HG02943 (cell line): Measurements from ENCODE around the gene CENPL.
"Not testable (repeated sequence)": the region's sequence is repeated elsewhere in the genome, so short reads cannot be mapped to it uniquely, and the experiment has no call there.

ENCODE experiments used
- ATAC-seq: cut with Tn5 transposase; IDR thresholded peaks from one replicate; pipeline ENCODE4 v1.9.1; 2021; ENCODE audit warnings: mild to moderate bottlenecking, low read depth, moderate library complexity; ENCODE audit not compliant: unreplicated experiment

The CENPL gene, protein sequence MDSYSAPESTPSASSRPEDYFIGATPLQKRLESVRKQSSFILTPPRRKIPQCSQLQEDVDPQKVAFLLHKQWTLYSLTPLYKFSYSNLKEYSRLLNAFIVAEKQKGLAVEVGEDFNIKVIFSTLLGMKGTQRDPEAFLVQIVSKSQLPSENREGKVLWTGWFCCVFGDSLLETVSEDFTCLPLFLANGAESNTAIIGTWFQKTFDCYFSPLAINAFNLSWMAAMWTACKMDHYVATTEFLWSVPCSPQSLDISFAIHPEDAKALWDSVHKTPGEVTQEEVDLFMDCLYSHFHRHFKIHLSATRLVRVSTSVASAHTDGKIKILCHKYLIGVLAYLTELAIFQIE

DNA sequence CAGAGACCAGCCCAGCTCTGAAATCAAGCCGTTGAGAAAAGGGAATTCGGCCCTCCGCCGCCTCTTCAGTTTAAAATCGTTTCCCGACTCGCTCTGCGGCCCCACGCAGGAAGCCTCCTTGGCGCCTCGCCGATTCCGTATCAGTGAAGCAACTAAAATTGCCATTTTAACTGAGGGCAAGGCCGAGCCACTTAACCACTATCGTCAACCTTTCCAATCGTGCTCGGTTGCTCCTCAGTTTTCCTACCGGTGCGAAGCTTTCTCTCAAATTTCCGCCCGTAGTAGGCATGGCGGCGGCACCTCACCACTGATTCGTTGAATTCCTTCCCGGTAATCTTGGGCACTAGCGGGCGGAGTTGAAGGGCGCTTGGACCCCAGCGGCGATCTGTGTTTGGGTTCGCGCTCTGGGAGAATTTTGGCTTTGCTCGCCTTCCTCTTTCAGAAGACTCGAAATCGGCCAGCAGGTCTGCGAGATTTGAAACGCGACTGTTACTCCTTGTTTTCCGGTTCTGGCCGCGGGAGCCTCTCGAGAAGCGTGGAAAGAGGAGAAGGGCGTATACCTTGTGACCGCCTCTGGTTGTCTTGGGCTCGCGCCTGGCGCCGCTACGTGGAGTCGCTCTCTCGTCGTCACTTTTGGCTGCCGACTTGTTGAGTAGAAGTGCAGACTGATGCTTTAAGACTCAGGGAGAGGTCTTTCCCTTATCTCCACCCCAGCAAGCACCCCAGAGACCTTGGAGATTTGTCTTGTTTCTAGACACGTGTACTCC is at the start of gene CENPL, which contains the start of gene DARS2:
Gene CENPL (minus strand): TSS at position 569 of the 767 bp plus-strand sequence. CDS start 13,584 bp downstream, outside the sequence.
Gene DARS2 (plus strand): TSS at position 359 of the 767 bp plus-strand sequence. CDS start 557 bp downstream, outside the sequence.
- peak; percentile 90 for ATAC-seq

DNA sequence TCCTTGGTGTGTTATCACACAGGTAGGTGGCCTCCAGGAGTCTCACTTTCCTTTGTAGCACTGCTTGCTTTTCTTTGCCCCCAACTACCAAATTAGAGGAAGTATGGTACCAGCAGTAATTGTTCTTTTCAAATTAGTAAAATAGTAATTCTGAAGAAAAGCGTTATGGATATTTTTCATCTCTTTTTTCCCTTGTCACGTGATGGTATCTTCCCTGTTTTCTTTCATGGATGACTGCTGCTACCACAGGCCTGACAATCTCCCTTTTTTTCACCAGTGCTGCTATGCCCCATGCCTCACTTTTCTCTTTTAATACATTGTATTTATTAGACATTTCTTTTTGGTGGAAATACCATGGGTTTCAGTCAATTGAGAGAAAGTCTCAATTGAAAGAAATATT is 46.8 kb upstream of the CENPL start:
- no peak for ATAC-seq

DNA sequence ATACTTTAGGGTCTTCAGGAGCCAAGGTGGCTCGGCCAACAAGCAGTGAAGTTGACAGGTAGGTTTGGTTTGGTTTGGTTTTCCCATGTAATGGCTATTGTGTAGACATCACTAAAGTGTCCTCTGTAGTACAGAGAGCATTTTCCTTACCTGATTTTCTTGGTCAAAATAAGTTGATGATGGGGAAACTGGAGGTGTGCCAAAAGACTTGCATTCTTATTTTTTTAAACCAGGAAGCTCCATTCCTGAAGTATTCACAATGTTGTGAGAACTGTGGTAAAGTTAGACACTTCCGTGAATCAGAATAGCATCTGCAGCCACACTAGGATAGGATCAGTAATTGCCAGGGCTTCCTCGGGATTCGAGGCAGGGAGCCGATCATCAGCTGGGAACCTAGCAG is 46.4 kb upstream of the CENPL start:
- no peak for ATAC-seq

DNA sequence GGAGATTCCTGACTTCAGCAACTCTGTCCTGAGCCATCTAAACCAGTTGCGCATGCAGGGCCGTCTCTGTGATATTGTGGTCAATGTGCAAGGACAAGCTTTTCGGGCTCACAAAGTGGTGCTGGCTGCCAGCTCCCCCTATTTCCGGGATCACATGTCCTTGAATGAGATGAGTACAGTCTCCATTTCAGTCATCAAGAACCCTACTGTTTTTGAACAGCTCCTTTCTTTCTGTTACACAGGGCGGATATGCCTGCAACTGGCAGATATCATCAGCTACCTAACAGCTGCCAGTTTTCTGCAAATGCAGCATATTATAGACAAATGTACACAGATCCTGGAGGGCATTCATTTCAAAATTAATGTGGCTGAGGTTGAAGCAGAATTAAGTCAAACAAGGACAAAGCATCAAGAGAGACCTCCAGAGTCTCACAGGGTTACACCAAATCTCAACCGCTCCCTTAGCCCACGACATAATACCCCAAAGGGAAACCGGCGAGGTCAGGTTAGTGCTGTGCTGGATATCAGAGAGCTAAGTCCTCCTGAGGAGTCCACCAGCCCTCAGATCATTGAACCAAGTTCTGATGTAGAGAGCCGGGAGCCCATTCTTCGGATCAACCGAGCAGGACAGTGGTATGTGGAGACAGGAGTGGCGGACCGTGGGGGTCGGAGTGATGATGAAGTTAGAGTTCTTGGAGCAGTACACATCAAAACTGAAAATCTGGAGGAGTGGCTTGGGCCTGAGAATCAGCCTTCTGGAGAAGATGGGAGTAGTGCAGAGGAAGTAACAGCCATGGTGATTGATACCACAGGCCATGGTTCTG is 45.8 kb upstream of the CENPL start:
- ATAC-seq: no peak

DNA sequence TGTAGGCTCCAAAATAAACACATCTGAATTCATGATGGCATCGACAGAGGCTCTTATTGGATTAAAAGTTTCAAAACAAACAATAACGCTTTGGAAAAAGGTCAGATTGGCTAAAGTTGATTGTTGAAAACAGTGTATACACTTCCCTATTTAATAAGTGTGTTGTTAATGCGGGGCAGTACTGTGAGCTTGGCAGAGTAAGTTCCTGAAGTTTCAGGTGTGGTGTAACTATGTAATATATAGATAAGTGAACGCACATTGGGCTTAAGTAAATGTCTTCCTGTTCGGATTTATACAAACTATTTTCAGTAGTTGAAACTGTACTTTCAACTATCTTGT is 44.3 kb upstream of the CENPL start:
- ATAC-seq: no peak

DNA sequence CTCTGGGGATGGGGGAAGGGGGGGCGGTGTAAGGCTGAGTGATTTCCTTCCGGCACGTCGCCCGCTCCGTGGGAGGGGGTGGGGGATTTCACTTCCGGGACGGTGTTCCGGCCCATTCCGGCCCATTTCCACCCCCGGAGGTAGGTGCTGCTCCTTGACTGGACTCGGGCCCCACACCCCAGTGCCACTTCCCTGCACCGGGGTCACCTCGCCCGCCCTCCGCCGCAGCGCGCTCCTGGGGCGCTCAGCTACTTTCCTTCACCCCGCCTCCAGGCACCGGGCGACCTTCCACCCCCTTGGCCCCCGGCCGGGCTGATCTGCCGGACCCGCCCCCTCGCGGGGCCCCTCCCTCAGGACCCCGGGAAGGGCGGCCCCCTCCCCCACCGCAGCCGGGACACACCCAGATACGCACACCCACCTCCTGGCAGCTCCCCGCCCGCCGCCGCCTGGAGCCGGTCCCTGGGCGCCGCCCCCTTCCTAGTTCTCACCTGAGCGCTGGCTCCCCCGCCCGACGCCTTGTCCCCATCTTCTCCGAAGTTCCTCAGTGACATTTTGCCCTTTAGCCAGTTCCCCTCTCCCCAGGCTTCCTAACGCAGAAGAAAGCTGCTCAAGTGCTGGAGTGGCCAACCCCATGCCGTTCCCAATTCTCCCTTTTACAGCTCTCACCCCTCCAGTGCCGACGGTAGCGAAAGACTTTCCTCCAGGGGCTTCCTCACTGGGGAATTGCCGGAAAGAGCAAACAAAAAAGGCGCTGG is 43.8 kb upstream of the CENPL start, which contains the start of gene ZBTB37:
Gene ZBTB37 (plus strand): TSS at position 115 of the 755 bp plus-strand sequence. CDS start 1,846 bp downstream, outside the sequence.
- peak; percentile 55 for ATAC-seq

DNA sequence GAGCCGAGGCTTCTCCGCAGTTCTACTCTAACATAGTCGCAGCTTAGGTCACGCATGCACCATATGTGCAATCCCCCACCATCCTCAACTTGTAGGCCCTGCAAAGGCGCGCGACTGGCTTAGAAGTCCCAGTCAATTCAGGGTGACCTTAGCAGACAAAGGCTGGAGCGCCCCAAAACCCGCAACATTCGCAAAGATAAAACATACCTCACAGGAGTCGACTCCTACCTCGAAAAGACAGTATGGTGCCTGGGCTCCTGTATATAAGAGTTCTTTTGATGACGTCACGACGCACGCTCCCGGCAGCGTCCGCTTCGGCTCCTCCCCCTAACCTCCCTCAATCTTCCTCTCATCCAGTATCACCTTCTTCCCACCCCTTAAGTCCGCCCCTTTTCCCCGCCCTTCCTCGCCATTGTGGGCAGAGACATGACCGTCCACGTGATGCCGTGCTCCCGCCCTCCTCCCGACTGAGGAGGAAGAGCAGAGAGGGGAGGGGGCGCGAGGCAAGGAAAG is 43.1 kb upstream of the CENPL start, which contains the start of gene GAS5:
Gene GAS5 (minus strand): TSS at position 237 of the 513 bp plus-strand sequence.
- peak; percentile 75 for ATAC-seq

DNA sequence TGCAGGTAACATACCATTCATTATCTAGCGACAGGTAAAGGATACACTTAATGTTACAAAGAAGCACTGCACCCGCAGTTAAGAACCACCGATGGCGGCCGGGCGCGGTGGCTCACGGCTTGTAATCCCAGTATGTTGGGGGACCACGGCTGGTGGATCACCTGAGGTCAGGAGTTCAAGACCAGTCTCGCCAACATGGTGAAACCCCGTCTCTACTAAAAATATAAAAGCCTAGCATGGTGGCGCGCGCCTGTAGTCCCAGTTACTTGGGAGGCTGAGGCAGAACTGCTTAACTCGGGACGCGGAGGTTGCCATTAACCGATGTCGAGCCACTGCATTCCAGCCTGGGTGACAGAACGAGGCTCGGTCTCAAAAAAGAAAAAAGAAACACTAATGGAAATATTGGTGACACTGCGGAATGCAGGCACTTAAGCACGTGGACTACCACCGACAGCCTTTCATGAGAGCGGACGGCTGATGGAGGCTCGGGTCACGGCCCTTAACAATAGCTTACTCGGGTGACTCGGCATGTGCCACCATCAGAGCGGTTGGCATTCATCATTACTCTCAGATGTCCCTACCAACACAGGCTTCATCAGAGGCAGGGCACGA is 42.6 kb upstream of the CENPL start:
- no peak for ATAC-seq

DNA sequence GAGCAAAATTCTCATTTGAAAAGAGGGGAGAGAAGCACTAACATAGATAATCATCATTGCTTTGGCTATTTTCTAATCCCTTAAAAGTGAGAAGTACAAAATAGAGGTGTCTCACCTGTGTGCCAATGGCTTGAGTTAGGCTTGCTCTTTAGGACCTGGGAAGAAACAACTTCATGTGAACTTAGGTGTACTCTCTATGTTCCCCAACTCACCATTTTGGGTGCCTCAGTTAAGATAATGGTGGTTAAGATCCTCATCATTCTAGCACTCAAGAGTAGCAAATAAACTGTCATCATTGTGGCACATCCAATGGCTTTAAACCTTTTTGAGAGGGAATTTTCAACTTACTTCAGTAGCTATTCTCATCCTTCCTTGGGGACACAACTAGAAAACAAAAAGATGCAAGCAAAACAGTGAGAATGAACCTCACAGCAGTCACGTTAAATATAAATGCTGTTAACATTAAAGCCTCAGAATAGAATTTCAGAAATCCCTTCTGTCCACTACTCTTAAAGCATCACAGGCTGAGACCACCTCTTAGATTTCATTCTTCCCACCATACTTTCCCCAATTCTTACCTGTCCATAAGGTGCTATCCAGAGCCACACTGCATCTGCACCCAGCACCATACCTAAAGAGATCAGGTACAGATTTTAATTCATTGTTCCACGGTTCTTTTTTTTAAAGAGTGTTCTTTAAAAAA is 41.9 kb upstream of the CENPL start:
- ATAC-seq: no peak

DNA sequence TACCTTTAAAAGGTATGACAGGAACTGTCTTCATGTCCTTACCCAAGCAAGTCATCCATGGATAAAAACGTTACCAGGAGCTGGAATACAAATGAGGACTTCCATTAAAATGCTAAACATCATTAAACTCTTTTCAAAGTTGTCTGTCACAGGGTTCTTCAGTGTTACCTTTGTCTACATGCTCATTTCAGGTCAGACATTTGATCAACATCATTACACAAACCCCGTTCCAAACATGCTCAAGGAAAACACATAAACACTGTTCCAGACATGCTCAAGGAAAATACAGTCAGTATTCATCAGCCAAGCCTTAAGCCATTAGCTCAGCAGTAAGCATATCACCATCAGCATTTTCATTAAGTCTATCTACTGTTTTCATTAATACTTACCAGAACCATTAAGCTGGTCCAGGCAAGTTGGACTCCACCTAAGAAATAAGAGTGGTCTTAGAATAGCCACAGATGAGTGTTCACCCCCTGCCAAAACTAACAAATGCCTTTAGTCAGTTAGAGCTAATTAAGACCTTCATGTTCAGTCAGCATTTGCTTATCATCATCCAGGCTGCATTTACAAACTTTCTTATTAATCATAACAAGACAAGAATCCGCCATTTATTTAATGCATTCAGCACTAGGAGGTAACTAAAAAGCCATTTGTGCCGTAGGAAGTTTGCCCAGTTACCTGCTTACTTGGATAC is 40.9 kb upstream of the CENPL start:
- ATAC-seq: no peak

DNA sequence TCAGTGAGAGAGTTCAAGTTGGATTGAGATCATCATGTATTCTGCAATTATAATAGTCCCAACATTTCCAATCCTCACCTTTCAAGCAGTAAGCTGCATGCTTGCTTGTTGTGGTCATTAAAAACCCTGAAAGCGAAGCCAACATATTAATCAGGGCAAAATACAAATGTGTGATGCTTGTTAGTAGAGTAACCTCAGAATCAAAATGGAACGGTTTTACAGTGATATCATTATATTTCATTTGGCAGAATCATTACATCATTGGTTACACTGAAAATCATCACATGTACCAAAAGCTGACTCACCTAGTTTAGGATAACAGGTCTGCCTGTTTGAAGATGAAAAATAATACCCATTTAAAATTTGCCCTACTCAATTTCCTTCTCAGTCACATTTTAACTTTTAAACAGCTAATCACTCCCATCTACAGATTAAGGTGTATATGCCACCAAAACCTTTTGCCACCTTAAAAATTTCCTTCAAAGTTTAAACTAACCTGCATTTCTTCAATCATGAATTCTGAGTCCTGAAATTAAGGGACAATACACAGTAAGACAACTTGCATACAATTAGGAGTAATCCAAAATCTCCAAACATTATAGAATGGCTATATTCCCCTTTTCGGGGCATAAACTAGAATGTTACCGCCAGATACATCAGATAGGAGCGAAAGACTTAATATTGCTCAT is 39.6 kb upstream of the CENPL start:
- ATAC-seq: no peak

DNA sequence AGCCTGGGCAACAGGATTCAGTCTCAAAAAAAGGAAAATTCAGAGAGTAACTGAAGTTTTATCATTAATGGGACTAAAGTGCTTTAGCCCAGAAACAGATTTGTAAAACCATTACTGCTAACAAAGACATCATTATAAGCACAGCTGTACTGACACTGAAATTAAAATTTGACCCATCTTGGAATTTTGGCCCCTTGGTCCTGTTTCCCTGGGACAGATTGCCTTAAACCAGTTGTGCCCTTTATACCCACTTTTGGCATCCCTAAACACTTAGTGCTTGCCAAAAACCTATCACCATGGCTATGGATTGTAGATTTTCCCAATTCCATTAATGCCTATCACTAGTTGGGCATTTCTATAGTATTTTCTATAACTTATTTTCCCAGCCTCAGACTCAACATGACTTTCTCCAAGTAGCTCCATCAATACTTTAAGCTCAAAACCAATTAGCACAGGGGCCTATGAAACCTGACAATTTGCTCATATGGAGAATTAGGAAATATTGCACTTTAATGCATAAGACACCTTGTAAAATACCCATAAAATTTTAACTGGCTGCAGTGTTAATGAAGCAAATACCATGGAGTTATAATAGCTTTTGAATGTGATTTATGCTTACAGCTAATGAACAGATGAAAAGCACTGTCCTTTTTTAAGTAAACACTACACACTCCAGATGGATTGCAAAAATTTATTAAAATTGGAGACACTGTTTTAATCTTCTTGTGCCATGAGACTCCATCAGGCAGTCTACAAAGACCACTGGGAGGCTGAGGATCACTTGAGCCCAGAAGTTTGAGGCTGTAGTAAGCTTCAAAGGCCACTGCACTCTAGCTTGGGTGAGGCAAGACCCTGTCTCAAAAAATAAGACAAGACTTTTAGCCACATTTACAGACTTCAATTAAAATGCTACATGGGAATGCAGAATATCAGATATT is 38.8 kb upstream of the CENPL start:
- no peak for ATAC-seq

DNA sequence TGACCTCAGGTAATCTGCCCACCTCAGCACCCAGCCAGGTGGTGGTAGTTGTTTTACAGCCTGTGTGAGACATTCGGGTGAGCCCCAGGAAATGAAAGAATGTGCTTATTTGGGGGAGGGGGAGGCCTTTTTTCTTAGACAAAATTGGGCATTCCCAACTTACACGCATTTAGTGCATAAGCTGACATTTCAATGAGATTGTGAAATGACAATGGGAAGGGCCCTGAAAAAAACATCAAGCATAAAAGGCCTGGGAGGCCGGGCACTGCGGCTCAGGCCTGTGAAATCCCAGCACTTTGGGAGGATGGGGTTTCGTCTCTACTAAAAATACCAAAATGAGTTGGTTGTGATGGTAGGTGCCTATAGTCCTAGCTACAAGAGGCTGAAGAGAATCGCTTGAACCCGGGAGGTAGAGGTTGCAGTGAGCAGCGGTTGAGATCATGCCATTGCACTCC is 38.1 kb upstream of the CENPL start:
- no peak for ATAC-seq

DNA sequence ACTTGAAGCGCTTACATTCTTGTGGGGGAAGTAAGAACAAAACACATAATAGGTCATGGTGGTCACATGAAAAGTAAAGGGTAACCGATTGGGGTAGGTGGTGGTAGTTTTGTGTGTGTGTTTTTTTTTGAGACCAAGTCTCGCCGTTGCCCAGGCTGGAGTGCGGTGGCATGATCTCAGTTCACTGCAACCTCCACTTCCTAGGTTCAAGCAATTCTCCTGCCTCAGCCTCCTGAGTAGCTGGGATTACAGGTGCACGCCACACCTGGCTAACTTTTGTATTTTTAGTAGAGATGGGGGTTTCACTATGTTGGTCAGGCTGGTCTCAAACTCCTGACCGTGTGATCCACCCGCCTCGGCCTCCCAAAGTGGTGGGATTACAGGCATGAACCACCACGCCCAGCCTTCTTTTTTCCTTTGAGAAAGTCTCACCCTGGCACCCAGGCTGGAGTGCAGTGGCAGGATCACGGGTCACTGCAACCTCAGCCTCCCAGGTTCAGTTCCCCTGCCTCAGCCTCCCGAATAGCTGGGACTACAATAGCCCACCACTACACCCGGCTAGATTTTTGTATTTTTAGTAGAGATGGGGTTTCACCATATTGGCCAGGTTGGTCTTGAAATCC is 37.6 kb upstream of the CENPL start:
- not testable (repeated sequence) for ATAC-seq

DNA sequence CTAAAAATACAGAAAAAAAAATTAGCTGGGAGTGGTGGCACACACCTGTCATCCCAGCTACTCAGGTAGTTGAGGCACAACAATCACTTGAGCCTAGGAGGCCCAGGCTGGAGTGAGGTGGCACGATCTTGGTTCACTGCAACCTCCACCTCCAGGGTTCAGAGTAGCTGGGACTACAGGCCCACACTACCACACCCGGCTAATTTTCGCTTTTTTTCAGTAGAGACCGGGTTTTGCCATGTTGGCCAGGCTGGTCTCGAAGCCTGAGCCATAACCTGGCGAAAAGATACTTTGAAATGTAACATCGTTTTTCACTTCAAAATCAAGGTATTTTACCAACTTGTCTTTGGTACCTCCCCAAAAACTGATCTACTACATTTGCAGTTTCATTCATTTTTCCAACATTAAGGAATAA is 37.1 kb upstream of the CENPL start:
- ATAC-seq: no peak

DNA sequence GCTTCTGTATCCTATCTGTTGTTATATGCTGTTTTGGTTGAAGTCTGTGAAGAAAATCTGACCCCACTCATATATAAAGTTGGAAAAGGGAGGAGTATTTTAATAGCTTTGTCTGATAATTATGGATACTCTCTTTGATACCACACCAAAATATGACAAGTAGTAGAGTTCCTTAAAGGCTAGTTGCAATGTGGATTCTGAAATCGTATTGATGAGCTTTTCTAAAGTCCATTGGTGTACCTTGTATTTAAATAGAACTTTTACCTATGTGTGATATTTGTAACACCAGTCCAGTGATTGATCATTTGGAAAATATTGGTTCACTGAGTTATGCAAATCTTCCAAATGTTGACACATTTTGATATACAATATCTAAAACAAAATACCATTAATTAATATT is 35.4 kb upstream of the CENPL start:
- ATAC-seq: no peak
